GOT3 (cell line): ENCODE data around the gene B4GALNT3.
A peak's percentile ranks its signal among the peaks of the same experiment; 100 is the strongest.

Experiments used
- DNase-seq: peaks from one replicate; lab custom pipeline; 2025; ENCODE audit warnings: mixed read lengths; lab: John Stamatoyannopoulos, UW

B4GALNT3 gene

DNA sequence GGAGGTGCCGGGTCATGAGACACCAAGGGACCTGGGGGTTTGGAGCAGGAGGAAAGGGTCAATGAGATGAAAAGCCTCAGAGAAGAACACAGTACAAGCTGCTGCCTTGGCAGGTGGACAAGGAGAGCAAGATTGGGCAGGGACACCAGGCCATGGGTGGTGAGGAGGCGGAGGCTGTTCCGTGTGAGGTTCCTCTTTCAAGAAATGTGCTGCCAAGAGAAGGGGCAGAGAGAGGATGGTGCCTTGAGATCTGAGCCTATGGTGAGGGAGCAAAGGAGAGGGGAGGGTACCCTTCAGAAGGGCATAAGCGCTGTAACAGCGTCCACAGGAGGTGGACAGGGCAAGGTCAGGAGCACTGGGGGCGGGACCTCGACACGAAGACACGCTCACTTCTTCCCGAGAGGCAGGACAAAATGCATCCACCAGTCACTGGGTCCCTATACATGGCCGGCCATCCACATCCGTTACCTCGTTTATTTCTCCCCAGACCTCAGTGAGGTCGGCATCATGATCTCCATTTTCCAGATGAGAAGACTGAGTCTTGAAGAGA is 100.2 kb downstream of the B4GALNT3 start:
- DNase-seq = no peak

DNA sequence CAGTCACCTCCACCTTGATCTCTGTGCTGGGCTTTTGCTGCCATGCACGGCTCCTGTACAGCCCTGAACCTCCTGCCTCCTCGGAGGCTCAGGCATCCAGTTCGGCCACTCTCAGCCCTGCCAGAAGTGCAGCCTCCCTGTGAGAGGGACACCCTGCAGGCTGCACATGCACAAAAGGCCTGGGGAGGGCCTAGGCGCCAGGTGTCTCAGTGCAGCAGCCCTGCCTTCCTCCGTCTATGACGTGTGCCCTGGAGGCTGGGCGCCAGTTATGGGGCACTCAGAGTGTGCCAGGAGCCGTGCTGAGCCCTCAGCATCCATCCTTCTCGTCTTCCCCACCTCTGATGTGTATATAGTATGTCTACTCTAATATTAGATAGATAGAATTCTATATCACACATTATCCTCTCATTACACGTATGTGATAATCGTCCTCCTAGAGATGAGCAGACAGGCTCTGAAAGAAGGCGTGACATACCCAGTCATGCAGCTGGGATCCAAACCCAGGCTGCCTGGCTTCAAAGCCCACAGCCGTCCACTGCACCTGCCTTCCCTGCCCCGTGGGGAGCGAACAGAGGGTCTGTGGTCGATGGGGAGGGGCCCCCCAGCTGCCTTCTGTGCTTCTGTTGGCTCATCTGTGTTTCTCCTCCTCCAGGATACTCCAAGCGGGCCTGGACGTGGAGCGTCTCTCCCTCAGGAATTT is 101.1 kb downstream of the B4GALNT3 start:
- no peak for DNase-seq

DNA sequence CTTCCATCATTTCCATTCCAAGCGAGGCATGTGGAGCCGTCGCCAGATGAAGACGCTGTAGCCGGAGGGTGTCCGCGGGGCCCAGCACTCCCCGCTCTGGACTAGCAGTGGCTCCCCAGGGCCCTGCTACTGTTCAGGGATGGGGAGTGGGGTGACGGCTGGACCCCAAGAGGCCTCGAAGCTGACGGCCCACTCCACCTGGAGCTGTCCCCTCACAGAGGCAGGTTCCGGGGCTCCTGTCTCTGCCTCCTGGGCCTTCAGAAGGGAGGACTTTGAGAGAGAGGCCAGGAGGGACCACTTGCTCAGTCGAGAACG is 101.6 kb downstream of the B4GALNT3 start:
- no peak for DNase-seq

GRCh38 chr12:561908-562593 is 102.3 kb downstream of the B4GALNT3 start:
- no peak for DNase-seq

DNA sequence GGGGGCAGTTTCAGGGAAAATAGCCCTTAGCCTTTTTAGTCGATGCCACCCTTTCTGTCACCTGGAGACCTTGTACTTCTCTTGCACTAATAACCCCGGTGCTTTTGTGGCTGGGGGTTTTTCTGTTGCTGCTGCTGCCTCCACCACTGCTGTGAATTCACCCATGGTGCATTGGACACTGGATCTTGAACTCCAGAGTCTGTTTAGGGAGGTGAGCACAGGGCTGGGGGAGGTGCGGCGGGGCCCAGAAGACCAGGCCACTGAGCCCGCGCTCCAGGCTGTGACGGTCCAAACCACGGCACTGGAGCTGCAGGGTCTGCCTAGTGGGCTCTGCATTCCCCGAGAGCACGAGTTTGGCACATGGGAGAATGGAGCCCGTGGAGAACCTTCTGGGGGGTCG is 102.9 kb downstream of the B4GALNT3 start:
- DNase-seq = no peak

- no peak for DNase-seq
Observed at GRCh38 chr12:563250-563781, 103.6 kb downstream of the B4GALNT3 start.

- DNase-seq = no peak
Observed at GRCh38 chr12:563787-564298, 104.1 kb downstream of the B4GALNT3 start.

DNA sequence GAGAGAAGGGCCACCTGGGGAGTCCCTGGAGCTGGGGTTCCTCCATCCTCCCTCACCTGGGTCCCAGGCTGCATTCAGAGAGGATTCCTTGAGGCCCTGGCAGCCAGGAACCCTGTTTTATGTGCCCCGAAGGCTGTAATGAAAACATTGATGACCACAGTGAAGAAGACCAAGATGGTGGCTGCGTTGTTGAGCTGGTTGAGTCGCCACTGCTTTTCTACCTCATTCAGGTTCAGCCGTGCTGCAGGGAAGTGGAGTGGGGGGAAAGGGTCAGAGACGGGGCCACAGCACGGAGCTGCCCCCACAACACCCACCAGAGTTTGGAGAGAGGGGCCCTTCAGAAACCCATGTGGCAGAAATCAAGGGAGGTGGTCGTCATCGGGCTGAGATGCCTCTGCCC is 105.4 kb downstream of the B4GALNT3 start:
- DNase-seq = no peak

- DNase-seq = no peak
Observed at GRCh38 chr12:565589-566105, 105.9 kb downstream of the B4GALNT3 start.

- no peak for DNase-seq
Observed at GRCh38 chr12:568486-568885, 108.7 kb downstream of the B4GALNT3 start.

GRCh38 chr12:569091-569676 is 109.4 kb downstream of the B4GALNT3 start:
- no peak for DNase-seq

DNA sequence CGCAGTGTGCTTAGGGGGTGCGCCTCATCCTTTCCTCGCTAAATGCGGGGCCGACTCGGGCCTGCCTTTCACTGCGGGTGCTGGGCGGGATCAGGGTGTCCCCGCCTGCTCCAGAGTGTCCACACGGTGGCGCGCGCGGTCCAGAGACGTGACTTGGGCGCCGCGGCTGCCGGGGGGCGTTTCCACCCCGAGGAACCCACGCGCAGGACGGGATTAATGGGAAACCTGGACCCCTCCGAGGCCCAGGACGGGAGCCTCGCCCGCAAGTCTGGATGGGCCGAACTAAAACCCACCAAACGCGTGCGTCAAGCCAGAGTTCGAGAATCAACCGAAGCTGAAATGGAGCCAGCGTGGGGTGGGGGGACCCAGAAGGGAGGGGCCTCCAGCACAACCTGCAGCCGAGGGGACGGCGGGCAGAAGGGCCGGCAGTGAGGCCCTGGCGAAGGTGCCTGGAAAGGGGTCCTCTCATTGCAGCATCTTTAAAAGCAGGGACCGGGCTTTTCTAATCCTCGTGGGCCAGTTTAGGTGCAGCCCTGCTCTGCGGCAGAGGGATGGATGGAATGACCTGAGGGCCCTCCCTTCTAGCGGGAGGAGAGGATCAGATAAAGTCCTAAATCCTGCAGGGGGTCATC is 110.2 kb downstream of the B4GALNT3 start:
- peak; percentile 66 for DNase-seq

DNA sequence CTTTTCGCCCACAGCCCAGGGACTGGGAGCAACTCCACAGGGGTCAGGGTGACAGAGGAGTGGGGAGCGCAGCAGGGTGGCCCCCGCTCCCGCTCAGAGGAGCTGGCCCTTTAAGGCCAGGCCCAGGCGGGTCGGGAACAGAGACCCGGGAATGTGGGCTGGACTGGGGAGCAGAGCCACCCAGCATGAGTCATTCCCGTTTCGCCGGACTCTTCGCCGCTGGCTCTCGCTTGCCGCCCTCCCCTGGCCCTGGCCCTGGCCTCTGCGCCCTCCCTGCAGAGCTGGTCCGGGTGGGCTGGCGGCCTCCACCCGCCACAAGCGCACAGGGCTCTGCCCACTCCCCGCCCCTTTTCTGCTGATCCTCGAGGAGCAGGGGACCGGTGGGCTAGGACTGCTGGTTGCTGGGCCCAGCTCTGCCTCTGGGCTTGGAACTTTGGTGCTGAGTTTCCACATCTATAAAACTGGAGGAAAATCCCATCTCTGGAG is 110.7 kb downstream of the B4GALNT3 start:
- DNase-seq = peak; percentile 65

DNA sequence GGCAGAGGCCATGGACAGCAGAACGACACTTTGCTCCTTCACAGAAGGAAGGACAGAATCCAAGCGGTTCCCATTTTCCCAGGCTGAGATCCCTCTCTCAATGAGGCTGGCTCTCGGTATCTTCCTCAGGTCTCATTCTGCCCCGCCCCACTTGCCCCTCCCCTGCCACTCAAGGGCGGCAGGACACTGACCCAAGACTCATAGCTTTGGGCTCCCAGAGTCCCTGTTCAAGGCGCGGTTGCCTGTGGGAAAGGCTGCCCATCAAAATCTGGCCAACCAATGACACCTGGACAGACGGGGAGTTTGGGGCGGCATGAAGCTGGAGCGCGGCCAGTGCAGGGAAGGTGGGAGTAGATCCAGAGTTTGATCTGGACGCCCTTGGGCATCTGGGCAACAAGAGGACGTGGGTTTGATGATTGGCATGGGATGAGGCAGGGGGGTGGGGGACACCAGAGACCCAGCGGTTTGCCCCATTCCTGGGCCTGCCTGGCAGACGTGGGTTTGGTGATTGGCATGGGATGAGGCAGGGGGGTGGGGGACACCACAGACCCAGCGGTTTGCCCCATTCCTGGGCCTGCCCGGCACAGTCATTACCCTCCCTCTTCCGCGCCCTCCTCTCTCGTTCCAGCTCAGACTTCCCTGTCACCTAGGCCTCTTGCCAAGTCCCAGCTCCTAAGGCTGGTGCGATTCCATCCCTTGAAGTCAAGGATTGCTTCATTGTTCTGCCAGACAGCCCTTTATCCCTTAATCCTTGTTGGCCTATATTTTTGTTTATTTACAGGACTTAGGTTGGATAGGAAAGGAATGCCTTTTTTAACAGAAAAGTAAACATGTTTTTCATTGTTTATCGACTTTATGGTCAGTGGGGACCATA is 111.4 kb downstream of the B4GALNT3 start:
- peak; percentile 27 for DNase-seq

DNA sequence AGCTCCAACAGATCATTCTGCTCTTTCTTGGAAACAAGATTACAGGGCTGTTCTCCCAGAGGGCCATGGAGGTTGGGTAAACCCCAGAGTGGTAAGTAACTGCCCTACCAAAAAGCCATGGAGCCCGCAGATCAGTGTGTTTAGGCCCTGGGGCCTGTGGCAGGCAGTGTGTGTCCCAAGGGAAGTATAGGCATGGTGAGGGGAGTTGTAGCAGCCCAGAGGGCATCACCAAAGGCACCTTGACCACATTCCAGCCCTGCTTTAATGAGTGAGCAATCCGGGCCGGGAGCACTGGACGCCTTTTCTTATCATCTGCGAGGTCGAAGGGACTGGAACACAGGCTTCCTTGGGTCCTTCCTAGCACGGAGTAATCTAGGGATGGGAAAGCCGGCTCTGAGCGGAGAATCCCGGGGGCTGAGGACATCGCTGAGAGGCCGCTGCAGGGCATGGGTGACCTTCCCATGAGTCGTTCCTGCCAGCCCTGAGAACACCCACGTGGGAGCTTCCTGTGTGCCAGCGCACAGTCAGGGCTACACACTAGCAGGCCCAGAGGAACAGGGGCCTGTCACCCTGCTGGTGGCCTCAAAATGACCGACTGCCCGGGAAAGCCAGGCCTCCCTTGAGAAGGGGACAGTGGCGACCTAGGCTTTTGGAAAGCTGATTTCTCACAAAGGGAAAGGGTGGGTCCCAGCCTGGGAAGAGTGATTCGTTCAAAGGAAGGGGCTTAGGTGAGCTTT is 112.2 kb downstream of the B4GALNT3 start:
- DNase-seq = peak; percentile 22

- no peak for DNase-seq
Observed at GRCh38 chr12:572532-572899, 112.8 kb downstream of the B4GALNT3 start.

DNA sequence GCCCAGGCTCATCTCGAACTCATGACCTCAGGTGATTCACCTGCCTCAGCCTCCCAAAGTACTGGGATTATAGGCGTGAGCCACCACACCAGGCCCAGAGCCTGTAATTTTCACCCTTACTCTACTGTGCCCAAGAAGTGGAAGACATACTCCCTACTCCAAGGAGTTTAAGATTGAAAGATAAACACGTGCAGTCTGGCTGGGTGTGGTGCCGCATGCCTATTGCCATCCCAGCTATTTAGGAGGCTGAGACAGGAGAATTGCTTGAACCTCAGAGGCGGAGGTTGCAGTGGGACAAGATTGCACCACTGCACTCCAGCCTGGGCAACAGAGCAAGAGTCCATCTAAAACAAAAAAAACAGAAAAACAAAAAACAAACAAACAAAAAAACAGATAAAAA is 113.5 kb downstream of the B4GALNT3 start:
- no peak for DNase-seq

DNA sequence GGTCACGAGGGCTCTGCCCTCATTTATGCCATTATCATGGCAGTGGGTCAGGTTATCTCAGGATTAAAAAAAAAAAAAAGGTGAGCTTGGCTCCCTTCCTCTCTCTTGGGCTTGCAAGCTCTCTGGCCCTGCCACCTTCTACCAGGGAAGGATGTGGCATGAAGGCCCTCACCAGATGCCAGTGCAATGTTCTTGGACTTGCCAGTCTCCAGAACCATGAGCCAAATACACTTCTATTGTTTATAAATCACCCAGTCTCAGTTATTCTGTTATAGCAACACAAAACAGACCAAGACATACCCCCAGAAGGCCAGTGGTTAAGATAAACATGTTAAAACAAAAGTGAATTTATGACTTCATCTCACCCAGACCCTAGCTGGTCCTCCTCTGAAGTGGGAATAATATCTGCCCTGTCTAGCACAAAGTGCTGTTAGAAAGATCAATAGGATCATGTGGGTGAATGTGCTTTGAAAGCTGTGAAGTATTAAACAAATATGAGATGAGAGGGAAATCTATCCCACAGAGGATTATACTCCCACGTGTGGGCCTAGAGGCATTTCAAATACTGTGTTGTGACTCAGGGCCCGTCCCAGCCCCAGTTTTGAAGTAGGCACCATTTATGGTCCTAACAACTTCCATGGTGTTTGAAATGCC is 114.9 kb downstream of the B4GALNT3 start:
- DNase-seq = no peak

GRCh38 chr12:575129-575502 is 115.4 kb downstream of the B4GALNT3 start:
- no peak for DNase-seq
